Choroid plexus epithelial cell (primary cell): ENCODE measurements around the gene CNRIP1.

ENCODE experiments used
- DNase-seq: peaks from one replicate; pipeline ENCODE4 v3.0.0-alpha.2; 2010; ENCODE audit warnings: low read depth
- H3K4me3 ChIP-seq: 2 replicates; pipeline ENCODE4 v1.5.1; 2011; ENCODE audit warnings: low read depth, mild to moderate bottlenecking, control low read depth, low read length, moderate library complexity
- CTCF ChIP-seq: conservative IDR thresholded peaks from 2 replicates; pipeline ENCODE4 v1.5.1; 2011; ENCODE audit warnings: low read depth, mild to moderate bottlenecking, control low read depth, inconsistent platforms, low read length, moderate library complexity

Gene CNRIP1

GRCh38 chr2:68325056-68325455, 5.3 kb upstream of the CNRIP1 start:
- no peak for DNase-seq
- H3K4me3 ChIP-seq: no peak overlapping the region
- no peak for TF ChIP-seq CTCF

GRCh38 chr2:68320118-68320641, 431 bp upstream of the CNRIP1 start:
- H3K4me3 ChIP-seq: peak overlapping the region; percentile 79
- DNase-seq: peak; percentile 14
- TF ChIP-seq CTCF: no peak

- peak overlapping the region; percentile 79 for H3K4me3 ChIP-seq
- DNase-seq: peak; percentile 10
- TF ChIP-seq CTCF: no peak
These were observed 793 bp downstream of the CNRIP1 start for GRCh38 chr2:68318914-68319397.

- peak; percentile 6 for DNase-seq
- H3K4me3 ChIP-seq: peak overlapping the region; percentile 79
- no peak for TF ChIP-seq CTCF
These were observed 1.5 kb downstream of the CNRIP1 start for GRCh38 chr2:68317971-68318913.

GRCh38 chr2:68316111-68316510, 3.6 kb downstream of the CNRIP1 start:
- H3K4me3 ChIP-seq: no peak overlapping the region
- peak; percentile 8 for DNase-seq
- no peak for TF ChIP-seq CTCF

GRCh38 chr2:68311033-68311432, 8.7 kb downstream of the CNRIP1 start:
- DNase-seq: no peak
- no peak overlapping the region for H3K4me3 ChIP-seq
- no peak for TF ChIP-seq CTCF
